HG03064 (cell line): Measurements from ENCODE around the gene RPS16.

Source experiments
- ATAC-seq: cut with Tn5 transposase; IDR thresholded peaks from one replicate; pipeline ENCODE4 v1.9.1; 2021; ENCODE audit warnings: low read depth; ENCODE audit not compliant: unreplicated experiment

Gene RPS16

DNA sequence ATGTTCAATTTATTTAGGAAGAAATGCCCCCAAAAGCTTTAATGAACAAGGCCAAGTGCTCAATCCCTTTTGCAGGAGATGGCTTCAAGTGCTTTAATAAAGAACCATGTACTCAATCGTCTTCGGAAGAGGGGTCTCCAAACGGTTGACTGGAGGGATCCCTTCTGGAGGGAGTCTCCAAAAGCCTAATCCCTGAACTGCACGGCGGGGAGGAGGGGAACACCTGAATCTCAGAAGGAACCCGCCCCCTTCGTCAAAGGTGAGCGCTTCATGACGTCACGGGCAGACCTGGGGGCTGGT, 45.3 kb downstream of the RPS16 start:
- ATAC-seq = no peak

DNA sequence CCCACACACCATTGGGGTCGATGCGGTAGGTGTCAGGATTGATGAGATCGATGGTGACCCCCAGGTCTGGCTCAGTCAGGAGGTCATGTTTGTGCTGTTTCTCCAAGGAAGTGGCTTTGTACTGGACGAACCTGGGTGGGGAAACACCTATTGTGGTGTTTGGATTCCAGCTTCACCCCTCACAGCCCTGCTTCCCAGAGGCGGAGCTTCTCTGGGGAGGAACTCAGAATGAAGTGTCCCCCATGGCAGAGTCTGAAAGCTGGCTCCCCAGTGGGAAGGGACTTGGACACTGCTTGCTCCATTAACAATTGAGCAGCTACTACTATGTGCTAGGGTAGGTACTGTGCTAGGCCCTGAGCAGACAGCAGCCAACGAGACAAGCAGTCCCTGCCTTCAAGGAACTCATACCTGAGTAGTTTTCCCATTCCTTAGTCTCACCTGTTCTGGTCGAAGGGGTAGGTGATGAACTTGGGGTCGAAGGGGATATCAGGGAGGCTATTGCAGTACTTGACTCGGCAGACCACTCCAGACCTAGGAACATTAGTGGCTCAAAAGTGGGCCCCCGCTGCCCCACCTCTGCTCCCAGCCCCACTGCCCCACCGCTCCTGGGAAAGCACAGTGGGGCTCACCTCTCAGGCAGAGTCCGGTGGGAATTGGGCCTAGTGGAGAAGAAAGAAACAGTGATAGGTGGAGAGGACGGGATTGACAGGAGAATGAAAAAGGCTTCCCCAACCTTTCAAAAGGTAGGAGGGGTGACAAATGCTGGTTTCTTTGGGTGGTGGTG, 45.9 kb downstream of the RPS16 start:
- no peak for ATAC-seq

DNA sequence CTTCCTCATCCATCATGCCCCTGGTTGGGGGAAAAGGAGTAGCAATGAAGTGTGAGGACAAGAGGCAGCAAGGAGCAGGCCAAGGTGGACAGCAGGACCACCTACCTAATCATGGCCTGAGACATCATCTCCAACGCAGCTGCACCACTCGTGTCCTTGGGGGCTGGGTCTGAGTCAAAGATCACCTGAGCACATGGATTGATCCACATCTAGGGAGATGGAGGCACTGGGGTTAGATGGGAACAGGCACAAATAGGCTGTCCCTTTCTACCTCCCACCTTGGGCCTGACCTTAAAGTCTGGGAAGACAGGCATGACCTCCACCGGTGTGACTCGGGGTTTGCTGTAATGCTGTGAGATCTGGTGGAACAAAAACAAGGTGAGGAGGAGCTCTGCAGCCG, 47.1 kb downstream of the RPS16 start:
- no peak for ATAC-seq

DNA sequence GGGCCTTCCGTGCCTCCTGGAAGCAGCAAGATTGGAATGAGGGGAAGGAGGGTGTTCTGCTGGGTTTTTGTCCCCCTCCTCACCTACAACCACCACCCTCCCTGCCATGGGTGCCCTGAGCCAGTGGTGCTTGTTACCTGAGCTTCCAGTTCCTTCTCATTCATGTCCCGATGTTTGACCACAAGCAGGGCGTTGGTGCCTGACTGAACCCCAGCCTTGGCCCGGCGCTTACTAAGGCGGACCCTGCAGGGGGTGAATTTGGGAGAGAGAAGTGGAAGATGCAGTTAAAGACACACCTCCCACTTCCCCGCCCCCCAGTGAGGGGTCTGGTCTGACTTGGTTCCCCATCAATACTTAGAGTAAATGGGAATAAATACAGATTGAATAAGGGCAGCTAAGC, 49.2 kb downstream of the RPS16 start:
- no peak for ATAC-seq

DNA sequence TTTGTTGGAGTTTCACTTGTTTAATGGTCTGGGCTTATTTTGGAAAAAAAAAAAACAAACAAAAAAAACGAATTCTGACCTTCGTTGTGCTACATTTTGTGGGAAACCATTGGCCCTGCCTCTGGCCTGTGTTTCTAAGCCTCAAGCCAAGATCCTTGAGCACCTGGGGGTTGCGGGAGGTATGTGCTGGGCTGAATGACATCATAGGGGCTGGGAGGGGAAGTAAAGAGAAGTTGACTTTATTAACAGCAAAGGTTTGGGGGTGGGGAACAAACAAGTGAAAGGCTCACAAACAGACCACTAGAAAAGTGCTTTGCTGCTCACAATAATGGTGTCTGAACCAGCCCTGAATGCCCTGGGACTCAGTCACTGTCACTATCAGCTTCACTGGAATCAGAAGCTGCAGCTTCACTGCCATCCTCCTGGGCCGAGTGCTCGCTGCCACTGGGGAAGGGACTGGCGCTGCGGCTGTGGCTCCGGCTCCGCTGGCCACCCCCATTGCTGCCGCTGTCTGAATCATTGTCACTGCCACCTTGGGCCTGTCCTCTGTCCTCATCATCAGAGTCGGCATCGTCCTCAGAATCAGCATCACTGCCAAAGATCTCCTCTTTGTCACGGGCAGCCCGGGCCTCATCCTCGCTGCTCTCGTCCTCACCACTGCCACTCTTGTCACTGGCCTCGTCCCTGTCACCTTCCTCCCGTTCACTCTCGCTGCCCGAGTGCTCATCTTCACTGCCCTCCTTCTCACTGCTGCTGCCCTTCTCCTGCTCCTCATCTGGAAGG, 49.9 kb downstream of the RPS16 start:
- no peak for ATAC-seq

DNA sequence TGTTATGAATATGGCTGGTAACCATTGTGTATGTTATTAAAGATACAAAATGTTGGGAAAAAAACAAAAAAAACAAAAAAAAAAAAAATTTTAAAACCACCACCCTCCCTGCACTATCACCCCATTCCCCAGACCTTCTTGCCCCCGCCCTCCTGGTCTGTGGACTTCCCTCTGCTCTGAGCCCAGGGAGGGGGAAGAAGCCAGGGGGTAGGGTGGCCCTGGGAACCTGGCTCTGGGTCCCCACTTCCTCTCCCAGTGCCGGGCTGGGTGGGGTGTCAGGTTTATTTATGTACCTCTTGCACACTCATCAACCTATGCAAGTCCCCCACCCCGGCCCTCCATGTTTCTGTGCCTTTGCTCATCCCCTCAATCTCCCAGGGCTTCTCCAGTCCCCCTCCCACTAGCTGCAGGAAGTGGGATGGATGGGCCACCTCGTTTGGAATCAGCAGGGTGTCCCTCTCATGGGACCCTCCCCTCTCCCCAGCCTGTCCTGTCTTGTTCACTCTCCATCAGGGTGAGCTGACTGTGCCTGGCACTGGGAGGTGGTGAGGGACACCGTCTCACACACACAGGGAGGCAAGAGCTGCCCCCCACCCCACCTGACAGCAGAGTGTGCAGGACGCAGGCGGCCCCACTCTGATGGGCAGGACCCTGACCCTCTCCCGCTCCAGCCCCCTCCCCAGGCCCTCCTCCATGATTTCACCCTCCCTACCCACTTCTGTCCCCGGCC, 50.7 kb downstream of the RPS16 start:
- ATAC-seq = no peak
